A172 (cell line): ENCODE data around the gene TMEM212. TPM values are rescaled to one million over a fixed set of nuclear protein-coding genes. Genes with fewer than 3 reads are reported as not detected.
"Not testable (repeated sequence)": the region's sequence is repeated elsewhere in the genome, so short reads cannot be mapped to it uniquely, and the experiment has no call there.

Experiments
- DNase-seq: peaks from one replicate; pipeline ENCODE4 v3.0.0-alpha.2; 2015; ENCODE audit warnings: low spot score
- total RNA-seq: library from RNA; depleted of rRNA; stranded (reverse); fragments of >200 nt; shearing (Covaris generic); gene quantifications from 2 replicates; pipeline ENCODE4 v1.2.3, GENCODE V29; 2014

The TMEM212 gene
- total RNA-seq, 1 experiment from 2014 or later: not detected

DNA sequence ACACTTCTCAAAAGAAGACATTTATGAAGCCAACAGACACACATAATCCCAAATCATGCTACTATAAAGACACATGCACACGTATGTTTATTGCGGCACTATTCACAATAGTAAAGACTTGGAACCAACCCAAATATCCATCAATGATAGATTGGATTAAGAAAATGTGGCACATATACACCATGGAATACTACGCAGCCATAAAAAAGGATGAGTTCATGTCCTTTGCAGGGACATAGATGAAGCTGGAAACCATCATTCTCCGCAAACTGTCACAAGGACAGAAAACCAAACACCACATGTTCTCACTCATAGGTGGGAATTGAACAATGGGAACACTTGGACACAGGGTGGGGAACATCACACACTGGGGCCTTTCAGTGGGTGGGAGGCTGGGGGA, 15.6 kb downstream of the TMEM212 start:
- not testable (repeated sequence) for DNase-seq

GRCh38 chr3:171860830-171861535, 17.8 kb downstream of the TMEM212 start:
- DNase-seq: no peak

GRCh38 chr3:171862392-171862791, 19.2 kb downstream of the TMEM212 start:
- DNase-seq: no peak

GRCh38 chr3:171862993-171863521, 19.9 kb downstream of the TMEM212 start:
- DNase-seq: peak; percentile 47

- no peak for DNase-seq
Measured at GRCh38 chr3:171863920-171864319, 20.8 kb downstream of the TMEM212 start.

- no peak for DNase-seq
Measured at GRCh38 chr3:171865191-171865865, 22.2 kb downstream of the TMEM212 start.

GRCh38 chr3:171867981-171868380, 24.8 kb downstream of the TMEM212 start:
- no peak for DNase-seq

DNA sequence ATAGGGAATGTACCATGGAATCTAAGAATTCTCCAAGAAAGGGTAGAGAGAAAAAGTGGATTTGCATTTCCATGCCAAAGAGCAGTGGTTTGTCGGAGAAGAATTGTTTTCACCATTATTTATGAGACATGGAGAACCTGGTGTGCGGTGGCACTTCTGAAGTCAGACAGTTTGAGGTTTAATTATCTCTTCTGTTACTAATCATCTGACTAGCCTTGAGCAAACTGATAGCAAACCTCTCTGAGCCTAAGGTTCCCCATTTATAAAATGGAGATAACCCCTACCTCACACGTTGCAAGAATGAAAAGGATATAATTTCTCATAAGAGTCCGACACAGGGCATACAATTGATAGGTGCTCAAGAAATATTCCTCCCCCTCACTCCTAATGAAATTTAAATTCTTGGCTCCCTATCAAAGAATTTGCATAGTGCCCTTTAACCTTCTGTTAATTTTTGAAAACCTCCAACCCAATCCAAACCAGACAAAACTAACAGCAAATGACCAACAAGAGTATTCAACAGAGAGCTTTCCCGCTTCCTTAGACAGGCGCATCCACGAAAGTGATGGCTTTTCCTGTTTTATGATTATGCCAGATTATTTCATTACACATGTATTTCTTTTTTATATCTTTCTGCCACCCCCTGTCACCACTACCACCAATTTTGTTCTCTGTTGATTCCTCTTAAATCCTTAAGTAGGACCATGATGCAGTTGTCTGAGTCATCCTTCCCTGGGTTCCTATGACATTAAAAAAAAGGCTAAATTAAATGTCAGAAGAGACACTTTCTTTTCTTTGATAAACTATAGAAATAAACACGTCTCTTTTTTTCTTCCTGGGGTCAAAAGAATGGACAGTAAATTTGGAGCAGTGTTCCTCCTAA, 28.5 kb downstream of the TMEM212 start:
- peak; percentile 43 for DNase-seq

- peak; percentile 88 for DNase-seq
Measured at GRCh38 chr3:171873580-171873979, 30.4 kb downstream of the TMEM212 start.

- DNase-seq: peak; percentile 98
Measured at GRCh38 chr3:171874251-171874681, 31.1 kb downstream of the TMEM212 start.

DNA sequence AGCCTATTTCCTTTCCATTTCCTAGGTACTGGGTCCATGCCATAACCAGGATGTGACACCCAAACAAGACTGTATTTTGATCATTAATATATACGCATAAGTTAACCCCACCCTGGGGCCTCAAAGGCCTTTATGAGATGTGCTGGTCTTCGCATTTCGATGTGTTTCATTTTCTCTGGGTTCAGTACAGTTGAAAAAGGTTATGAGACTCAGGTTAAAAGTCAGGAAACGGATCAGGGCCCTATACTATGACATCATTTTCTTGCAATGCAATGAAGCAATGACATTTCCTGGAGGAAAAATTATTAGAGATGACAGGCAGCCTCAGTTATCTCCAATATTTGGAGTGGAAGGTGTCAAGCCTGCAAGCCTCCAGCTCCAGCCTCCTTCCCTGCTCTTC, 31.7 kb downstream of the TMEM212 start:
- peak; percentile 56 for DNase-seq

- peak; percentile 86 for DNase-seq
Measured at GRCh38 chr3:171875923-171876412, 32.8 kb downstream of the TMEM212 start.

GRCh38 chr3:171876680-171877147, 33.6 kb downstream of the TMEM212 start:
- DNase-seq: peak; percentile 95

DNA sequence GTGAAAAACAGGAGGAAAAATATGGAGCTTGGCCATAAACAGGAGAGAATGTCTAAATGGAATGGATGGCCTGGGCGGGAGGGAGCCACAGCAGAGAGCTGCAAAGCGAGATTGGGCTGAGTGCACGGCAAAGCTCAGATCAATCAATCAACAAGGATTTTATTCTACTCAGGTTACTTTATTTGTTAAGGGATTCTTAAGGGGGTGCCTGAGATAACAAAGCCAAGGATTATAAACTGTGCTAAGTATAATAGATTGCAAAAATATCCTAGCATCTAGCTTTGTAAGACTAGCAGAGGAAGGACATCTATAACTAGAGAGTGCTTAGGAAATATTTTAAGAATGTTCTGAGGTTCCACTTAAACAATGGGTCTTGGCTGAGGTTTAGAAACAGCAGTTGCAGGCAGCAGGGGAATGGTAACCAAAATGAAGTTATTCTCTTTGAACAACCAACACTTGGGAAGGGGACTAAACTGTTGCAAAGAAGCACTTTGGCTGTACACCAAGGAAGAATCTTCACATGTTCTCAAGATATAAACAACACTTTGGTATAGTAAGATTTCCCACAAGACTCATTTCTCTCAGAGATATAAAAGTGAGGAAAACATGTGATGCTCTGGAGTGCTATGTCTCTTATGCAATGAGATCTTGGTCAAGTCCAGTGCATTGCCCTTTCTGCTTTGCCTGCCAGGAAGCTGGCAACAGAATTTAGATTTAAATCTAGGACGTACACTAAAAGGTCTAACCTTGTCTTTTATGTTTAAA, 35.5 kb downstream of the TMEM212 start:
- DNase-seq: no peak

DNA sequence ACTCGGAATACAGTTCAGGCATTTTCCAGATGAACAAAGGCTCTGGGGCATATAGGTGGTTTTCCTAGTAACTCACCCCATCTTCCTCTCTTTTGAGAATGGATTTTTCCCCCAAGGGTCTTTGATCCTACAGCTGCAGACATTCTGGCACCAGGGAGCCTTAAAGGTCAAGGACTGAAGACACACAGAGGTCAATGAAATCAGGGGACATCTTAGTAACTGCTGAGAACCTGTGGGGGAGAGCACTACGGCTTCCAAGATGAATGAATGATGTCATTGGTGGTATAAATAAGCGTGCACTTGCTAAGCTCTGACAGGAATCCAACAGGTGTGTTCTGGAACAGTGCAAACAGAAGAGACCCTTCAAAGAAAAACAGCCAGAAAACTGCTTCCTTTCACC, 36.3 kb downstream of the TMEM212 start:
- no peak for DNase-seq

GRCh38 chr3:171880101-171880870, 37.1 kb downstream of the TMEM212 start:
- DNase-seq: no peak

DNA sequence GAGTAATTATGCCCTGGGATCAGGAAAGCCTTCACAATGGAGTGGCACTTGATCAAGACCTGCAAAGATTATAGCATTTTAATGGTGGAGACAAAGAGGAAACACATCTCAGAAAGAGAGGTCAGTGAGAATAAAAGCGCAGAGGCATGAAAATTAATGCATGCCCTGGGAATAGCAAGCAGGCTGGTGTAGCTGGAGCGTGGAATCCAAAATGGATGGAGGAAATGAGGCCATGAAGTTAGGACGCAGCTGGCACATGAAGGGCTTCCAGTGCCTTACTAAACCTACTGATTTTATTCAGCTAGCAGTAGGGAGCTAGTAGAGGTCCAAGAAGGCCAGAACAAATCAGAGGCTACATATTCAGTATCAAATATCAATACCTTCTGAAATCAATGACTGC, 38.1 kb downstream of the TMEM212 start:
- no peak for DNase-seq

DNA sequence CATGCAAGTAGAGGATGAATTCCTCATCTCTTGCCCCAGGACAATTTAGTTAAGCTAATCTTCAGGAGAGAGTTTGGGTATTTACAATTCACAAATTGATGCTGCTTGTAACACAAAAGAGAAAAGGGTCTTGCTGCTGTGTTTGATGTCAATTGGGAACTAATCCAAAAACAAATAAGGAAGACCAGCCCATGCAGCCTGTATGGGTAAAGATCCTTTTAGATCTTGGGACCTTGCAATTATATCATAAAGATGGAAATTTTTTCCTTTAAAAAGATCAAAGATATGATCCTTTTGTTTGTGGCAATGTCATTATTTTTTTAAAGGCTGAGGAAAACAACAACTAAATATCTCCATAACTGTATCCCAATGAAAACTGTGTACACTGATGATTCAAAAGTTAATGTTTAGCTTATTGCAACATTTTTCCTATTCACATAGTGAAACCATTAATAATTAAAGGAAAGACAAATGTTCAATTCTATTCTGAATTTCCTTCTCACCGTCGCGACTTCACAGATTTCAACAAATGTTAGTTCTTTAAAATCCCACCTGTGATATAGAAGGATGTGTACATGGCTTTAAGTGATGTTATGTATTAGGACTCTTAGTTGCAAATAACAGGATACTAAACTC, 40.2 kb downstream of the TMEM212 start:
- no peak for DNase-seq

DNA sequence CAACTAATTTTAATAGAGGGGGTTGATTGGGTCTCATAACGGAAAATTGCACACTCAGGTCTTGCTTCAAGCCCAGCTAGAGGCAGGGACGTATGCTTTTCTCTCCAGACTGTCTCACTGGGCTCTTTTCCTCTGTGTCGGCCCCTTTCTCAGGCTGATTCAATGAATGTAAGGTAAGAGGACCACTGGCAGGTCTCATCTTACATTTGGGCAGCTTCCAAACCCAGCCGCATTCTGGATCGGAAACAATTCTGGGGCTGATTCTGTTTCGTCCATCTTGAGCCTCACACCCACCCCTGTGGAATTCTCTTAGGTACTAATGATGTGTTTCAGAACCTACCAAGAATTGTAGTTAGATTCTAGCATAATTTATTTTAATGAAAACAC, 40.7 kb downstream of the TMEM212 start:
- DNase-seq: no peak

GRCh38 chr3:171888466-171888865, 45.3 kb downstream of the TMEM212 start:
- DNase-seq: no peak
